ENCODE results near the gene GAR1. TPM values are rescaled to one million over a fixed set of nuclear protein-coding genes. Genes with fewer than 3 reads are reported as not detected.

GAR1 gene
- total RNA-seq, 4 donors from 2014 or later, result 8.2 to 12.1 (median 9.2) TPM; not detected in 1

- DNase-seq, result no peak
- intact Hi-C loops (cut with DNase I; ENCODE audit: low total_unique reads), result no loop called here
- Histone ChIP-seq H3K4me1 (no peaks in the 10 kb centered on the region), H3K36me3 (no peaks in the 10 kb centered on the region), H3K9me3 (no peaks in the 10 kb centered on the region), H3K4me3 (no peak overlapping the region), H3K27me3 (no peaks in the 10 kb centered on the region), H3K27ac (no peak overlapping the region)
- TF ChIP-seq CTCF (IDR thresholded peaks at IDR 0.05) (no peak), POLR2A (IDR thresholded peaks at IDR 0.05) (no peak)
These were observed 57.5 kb downstream of the GAR1 start for GRCh38 chr4:109872950-109873656.

GRCh38 chr4:109873791-109874514 is 58.4 kb downstream of the GAR1 start:
- intact Hi-C loops (cut with DNase I; ENCODE audit: low total_unique reads), result no loop called here
- H3K27ac ChIP-seq, result no peak overlapping the region

More at GRCh38 chr4:109873791-109874514, 58.4 kb downstream of the GAR1 start:
- H3K9me3 ChIP-seq, result no peaks in the 10 kb centered on the region
- H3K4me1 ChIP-seq, result no peaks in the 10 kb centered on the region
- H3K36me3 ChIP-seq, result no peaks in the 10 kb centered on the region
- H3K27me3 ChIP-seq, result no peaks in the 10 kb centered on the region
- TF ChIP-seq POLR2A (IDR thresholded peaks at IDR 0.05) (no peak), CTCF (IDR thresholded peaks at IDR 0.05) (no peak)
- no peak for DNase-seq
- H3K4me3 ChIP-seq, result no peak overlapping the region

Other genes starting within 250 kb of the GAR1 start
- 100 to 1,000 TPM in 1 of 4 donors, 10 to 100 TPM in 3; 17.0 to 121 (median 43.7) TPM for gene CASP6, start 112.3 kb upstream of the GAR1 start, total RNA-seq
- 10 to 100 TPM; 16.7 to 28.7 (median 25.5) TPM for gene PLA2G12A, start 85.7 kb upstream of the GAR1 start, total RNA-seq
- gene CFI, start 13.8 kb upstream of the GAR1 start, total RNA-seq, result 100 to 1,000 TPM in 1 of 4 donors, 10 to 100 TPM in 3; 48.4 to 141 (median 72.9) TPM
- 1 to 10 TPM in 1 of 4 donors, under 1 TPM in 1, not detected in 2; 0.30 to 1.5 TPM for gene RRH, start 12.2 kb downstream of the GAR1 start, total RNA-seq
- under 1 TPM in 3 of 4 donors, not detected in 1; 0.21 to 0.27 (median 0.26) TPM for gene LRIT3, start 32.3 kb downstream of the GAR1 start, total RNA-seq
- gene EGF, start 97.1 kb downstream of the GAR1 start, total RNA-seq, result 1 to 10 TPM; 1.0 to 3.5 (median 1.5) TPM

Measured in uterus (tissue), 4 donors.